ENCODE data around the gene IKBKE.

The IKBKE gene

GRCh38 chr1:206488466-206488865, 18.2 kb downstream of the IKBKE start:
- intact Hi-C loops (cut with DNase I): no loop called here
- DNase-seq: no peak

GRCh38 chr1:206489980-206490770, 19.9 kb downstream of the IKBKE start:
- peak in 41 of 42 donors; percentile 49 to 89 (median 73) for DNase-seq
- intact Hi-C loops (cut with DNase I): loop anchor here (5.0 kb wide), 1 partner anchor 92 kb away; no protein-coding TSS in a partner anchor

- intact Hi-C loops (cut with DNase I): loop anchor here (5.0 kb wide), 1 partner anchor 91 kb away; no protein-coding TSS in a partner anchor
- no peak for DNase-seq
Measured at GRCh38 chr1:206490771-206491405, 20.6 kb downstream of the IKBKE start.

GRCh38 chr1:206491616-206492015, 21.3 kb downstream of the IKBKE start:
- no peak for DNase-seq
- intact Hi-C loops (cut with DNase I): loop anchor here (5.0 kb wide), 1 partner anchor 91 kb away; no protein-coding TSS in a partner anchor

GRCh38 chr1:206492589-206492988, 22.3 kb downstream of the IKBKE start:
- no peak for DNase-seq
- intact Hi-C loops (cut with DNase I): loop anchor here (5.0 kb wide), 1 partner anchor 90 kb away; no protein-coding TSS in a partner anchor

GRCh38 chr1:206493279-206493678, 23.0 kb downstream of the IKBKE start:
- DNase-seq: no peak
- intact Hi-C loops (cut with DNase I): loop anchor here (5.0 kb wide), 1 partner anchor 89 kb away; no protein-coding TSS in a partner anchor

GRCh38 chr1:206495011-206495461, 24.8 kb downstream of the IKBKE start:
- no peak for DNase-seq
- intact Hi-C loops (cut with DNase I): no loop called here

- intact Hi-C loops (cut with DNase I): no loop called here
- no peak for DNase-seq
Measured at GRCh38 chr1:206495493-206496046, 25.3 kb downstream of the IKBKE start.

GRCh38 chr1:206496131-206496793, 26.0 kb downstream of the IKBKE start:
- intact Hi-C loops (cut with DNase I): no loop called here
- DNase-seq: no peak

GRCh38 chr1:206497363-206497762, 27.1 kb downstream of the IKBKE start:
- intact Hi-C loops (cut with DNase I): no loop called here
- no peak for DNase-seq

- DNase-seq: no peak
- intact Hi-C loops (cut with DNase I): no loop called here
Measured at GRCh38 chr1:206497774-206498173, 27.5 kb downstream of the IKBKE start.

GRCh38 chr1:206498685-206499084, 28.4 kb downstream of the IKBKE start:
- DNase-seq: no peak
- intact Hi-C loops (cut with DNase I): no loop called here

GRCh38 chr1:206500046-206500445, 29.8 kb downstream of the IKBKE start:
- DNase-seq: no peak
- intact Hi-C loops (cut with DNase I): no loop called here

- DNase-seq: no peak
- intact Hi-C loops (cut with DNase I): no loop called here
Measured at GRCh38 chr1:206501881-206502280, 31.6 kb downstream of the IKBKE start.

- no peak for DNase-seq
- intact Hi-C loops (cut with DNase I): no loop called here
Measured at GRCh38 chr1:206502403-206502802, 32.1 kb downstream of the IKBKE start.

- intact Hi-C loops (cut with DNase I): no loop called here
- DNase-seq: no peak
Measured at GRCh38 chr1:206502812-206503211, 32.5 kb downstream of the IKBKE start.

GRCh38 chr1:206503591-206504362, 33.5 kb downstream of the IKBKE start:
- peak in 5 of 42 donors; percentile 20 to 46 (median 28) for DNase-seq

GRCh38 chr1:206504363-206504713, 34.1 kb downstream of the IKBKE start:
- DNase-seq: no peak
- intact Hi-C loops (cut with DNase I): no loop called here

More at GRCh38 chr1:206503591-206504362, 33.5 kb downstream of the IKBKE start:
- intact Hi-C loops (cut with DNase I): no loop called here
